Lower leg skin (tissue), 4 donors: ENCODE measurements around the gene MMP20. TPM values are rescaled to one million over a fixed set of nuclear protein-coding genes. Genes with fewer than 3 reads are reported as not detected.
"Not testable (repeated sequence)": the region's sequence is repeated elsewhere in the genome, so short reads cannot be mapped to it uniquely, and the experiment has no call there.

Source experiments
- DNase-seq, 2 donors: peaks; one replicate each; pipeline ENCODE4 v3.0.0-alpha.2; 2019; ENCODE audit warnings: low spot score in 2 of 2
- H3K4me3 ChIP-seq: fragments of 200-600 bp; sonication (generic); 2 replicates; pipeline ENCODE4 v1.5.1; 2017; ENCODE audit warnings: mild to moderate bottlenecking, low read depth; ENCODE audit not compliant: poor library complexity, severe bottlenecking
- CTCF ChIP-seq, 3 donors: fragments of 450-650 bp; IDR thresholded peaks; one replicate each; pipeline ENCODE4 v1.5.1; 2016; ENCODE audit warnings: antibody characterized with exemption in 3 of 3, mild to moderate bottlenecking in 3 of 3, moderate library complexity in 2 of 3
- POLR2A ChIP-seq, 2 donors: fragments of 450-650 bp; IDR thresholded peaks; one replicate each; pipeline ENCODE4 v1.6.1; 2016 to 2017; ENCODE audit warnings: antibody characterized with exemption in 2 of 2, mild to moderate bottlenecking in 1 of 2, moderate library complexity in 1 of 2
- WGBS, 2 donors: methylation state at CpG; one replicate each; pipeline ENCODE4 v1.1.5; 2018; 5-methylcytosine and 5-hydroxymethylcytosine counted together
- intact Hi-C: fragments of 100-400 bp; cut with DNase I; formaldehyde crosslinking; loops from one replicate; pipeline ENCODE4 v1.15.0; 2023; ENCODE audit warnings: low total_unique reads
- total RNA-seq, 4 donors: library from RNA; depleted of rRNA; stranded (reverse); fragments of >200 nt; gene quantifications; one replicate each; pipeline ENCODE4 v1.1.0, GENCODE V29; 2016

The MMP20 gene
- total RNA-seq, 4 donors from 2014 or later, result not detected

DNA sequence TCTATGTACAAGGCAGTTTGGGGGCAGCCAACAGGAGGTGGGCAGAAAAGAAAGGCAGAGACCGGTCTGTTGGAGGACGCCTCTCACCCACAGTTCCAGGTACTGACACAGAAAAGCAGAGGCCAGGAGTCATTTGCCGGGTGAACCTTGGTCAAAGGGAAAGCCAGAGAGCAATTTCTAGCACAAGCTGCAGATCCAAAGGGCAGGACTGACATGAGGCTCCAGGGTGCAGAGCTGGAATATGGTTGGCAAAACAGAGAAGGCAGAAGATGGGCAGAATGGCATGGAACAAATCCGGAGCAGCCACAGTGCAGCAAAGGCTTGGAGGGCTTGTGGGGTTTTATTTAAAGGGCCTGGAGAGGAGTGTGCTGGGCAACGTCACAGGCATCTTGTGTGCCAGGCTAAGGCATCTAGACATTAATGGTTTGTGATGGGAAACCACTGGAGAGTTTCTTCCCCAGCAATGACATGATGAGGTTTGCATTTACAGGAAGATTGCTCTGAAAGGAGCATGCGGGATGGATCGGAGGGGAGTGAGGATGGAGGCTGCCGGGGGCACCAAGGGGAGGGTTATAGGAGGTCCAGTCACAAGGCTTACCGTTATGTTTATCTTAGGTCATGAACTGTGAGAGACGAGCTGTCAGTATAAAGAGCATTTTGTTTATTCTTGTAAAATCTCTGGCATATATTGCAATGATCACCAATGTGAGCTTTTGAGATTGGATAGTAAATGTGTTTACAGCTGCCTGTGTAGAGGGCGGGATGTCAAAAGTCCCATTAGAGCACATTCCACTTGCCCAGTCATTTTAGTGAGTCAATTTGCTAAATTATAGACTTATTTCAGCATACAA lies 5.7 kb upstream of the MMP20 start:
- no peak overlapping the region for H3K4me3 ChIP-seq
- no peak for TF ChIP-seq CTCF (IDR thresholded peaks at IDR 0.05)
- no peak for TF ChIP-seq POLR2A (IDR thresholded peaks at IDR 0.05)
- 71 to 75% methylated on average over 11 of the region's 11 CpGs for WGBS, 2 donors
- DNase-seq, result no peak
- intact Hi-C loops, result no loop called here

GRCh38 chr11:102629908-102630307 lies 4.8 kb upstream of the MMP20 start:
- intact Hi-C loops, DNase-seq, H3K4me3 ChIP-seq: not testable (repeated sequence)
- whole genome bisulfite sequencing, 2 donors, result 79 to 80% methylated on average over 1 of the region's 1 CpG

- no peak for DNase-seq
Measured at GRCh38 chr11:102626676-102627075, 1.5 kb upstream of the MMP20 start.

GRCh38 chr11:102623998-102624397 lies 1.1 kb downstream of the MMP20 start:
- no peak for TF ChIP-seq POLR2A (IDR thresholded peaks at IDR 0.05)
- no peak for TF ChIP-seq CTCF (IDR thresholded peaks at IDR 0.05)
- WGBS, 2 donors, result 58 to 59% methylated on average over 8 of the region's 8 CpGs
- no peak for DNase-seq
- H3K4me3 ChIP-seq, result no peak overlapping the region
- intact Hi-C loops, result no loop called here

More at GRCh38 chr11:102626676-102627075, 1.5 kb upstream of the MMP20 start:
- TF ChIP-seq CTCF (IDR thresholded peaks at IDR 0.05) (no peak), POLR2A (IDR thresholded peaks at IDR 0.05) (no peak)
- intact Hi-C loops, result no loop called here
- WGBS, 2 donors, result 55 to 82% methylated on average over 1 of the region's 1 CpG
- H3K4me3 ChIP-seq, result no peak overlapping the region

DNA sequence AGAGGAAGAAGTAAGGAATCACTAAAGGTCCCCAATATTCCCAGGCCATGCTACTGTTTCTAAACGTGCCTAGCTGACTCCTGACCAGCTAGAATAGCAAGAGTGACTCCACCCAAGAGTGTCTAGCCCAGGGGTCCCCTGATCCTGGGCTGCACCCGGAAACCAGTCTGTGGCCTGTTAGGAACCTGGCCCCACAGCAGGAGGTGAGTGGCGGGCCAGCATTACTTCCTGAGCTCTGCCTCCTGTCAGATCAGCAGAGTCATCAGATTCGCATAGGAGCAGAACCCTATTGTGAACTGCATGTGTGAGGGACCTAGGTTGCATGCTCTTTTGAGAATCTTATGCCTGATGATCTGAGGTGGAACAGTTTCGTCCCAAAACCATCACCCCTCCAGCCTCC lies 2.0 kb downstream of the MMP20 start:
- DNase-seq, result no peak
- 86 to 87% methylated on average over 4 to 5 of the region's 5 CpGs for WGBS, 2 donors
- no peak overlapping the region for H3K4me3 ChIP-seq
- intact Hi-C loops, result no loop called here
- TF ChIP-seq CTCF (IDR thresholded peaks at IDR 0.05) (no peak), POLR2A (IDR thresholded peaks at IDR 0.05) (no peak)

DNA sequence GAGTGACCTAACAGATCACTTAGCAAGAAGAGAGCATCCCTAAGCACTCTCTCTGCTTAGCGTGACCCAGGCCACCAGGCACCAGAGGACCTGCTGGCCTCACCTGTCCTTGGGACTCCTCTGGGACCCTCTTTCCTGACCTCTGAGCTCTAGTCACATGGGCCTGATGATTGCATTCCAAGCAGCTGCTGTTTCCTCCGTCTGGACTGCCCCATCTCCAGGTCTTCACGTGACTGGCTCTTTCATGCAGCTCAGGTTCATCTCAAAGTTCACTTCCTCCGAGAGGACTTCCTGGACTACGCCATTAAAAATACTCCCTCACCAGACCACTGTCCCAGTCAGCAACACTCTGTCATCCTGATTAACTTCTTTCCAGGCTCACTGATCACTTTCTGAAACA lies 2.9 kb downstream of the MMP20 start:
- no peak overlapping the region for H3K4me3 ChIP-seq
- intact Hi-C loops, result no loop called here
- no peak for TF ChIP-seq POLR2A (IDR thresholded peaks at IDR 0.05)
- no peak for TF ChIP-seq CTCF (IDR thresholded peaks at IDR 0.05)
- WGBS, 2 donors, result 84 to 86% methylated on average over 5 of the region's 5 CpGs
- no peak for DNase-seq
